HG03060 (cell line): Measurements from ENCODE around the gene WDR35.
A peak's percentile ranks its signal among the peaks of the same experiment; 100 is the strongest.

ENCODE experiments used
- ATAC-seq: cut with Tn5 transposase; IDR thresholded peaks from one replicate; pipeline ENCODE4 v1.9.1; 2021; ENCODE audit warnings: low read depth, moderate number of reproducible peaks; ENCODE audit not compliant: unreplicated experiment

The WDR35 gene

GRCh38 chr2:19876751-19877150 lies 113.2 kb downstream of the WDR35 start:
- no peak for ATAC-seq

GRCh38 chr2:19875280-19875679 lies 114.6 kb downstream of the WDR35 start:
- ATAC-seq, result no peak

DNA sequence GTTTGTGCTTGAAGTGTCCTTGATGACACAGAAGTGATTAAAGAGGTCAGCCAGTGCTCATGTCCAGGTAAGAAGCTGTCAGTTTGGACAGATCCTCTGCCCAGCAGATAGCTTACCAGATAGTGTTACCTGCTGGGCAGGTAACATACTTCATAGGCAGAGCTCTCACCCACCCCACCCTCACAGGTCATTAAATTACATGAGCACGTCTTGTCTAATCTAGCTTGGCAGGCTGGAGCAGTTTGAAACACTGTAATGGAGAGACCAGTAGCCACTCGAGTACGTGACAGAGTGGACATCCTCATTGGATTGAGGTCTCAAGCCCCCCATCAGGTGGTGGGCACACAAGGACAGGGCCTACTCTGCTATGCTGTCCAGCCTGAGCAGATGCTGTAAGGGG lies 115.2 kb downstream of the WDR35 start:
- no peak for ATAC-seq

DNA sequence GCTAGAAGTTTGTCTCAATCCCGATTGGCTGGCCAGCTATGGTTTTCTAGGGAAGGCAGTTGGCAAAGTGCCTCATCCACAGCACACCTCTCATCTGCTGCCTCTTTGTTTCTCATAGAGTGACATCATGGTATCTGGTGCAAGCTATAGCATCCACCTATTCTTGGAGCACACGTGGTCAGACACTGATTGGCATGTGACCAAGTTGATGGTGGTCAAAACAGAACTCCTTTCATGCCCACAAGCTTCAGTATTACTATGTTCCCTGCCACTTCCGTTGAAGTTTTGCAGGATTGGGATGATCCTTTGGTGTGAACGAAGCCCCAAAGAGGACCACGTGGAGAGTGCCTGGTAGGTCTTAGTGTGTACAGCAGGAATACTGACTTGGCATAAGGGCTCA lies 116.9 kb downstream of the WDR35 start:
- no peak for ATAC-seq

DNA sequence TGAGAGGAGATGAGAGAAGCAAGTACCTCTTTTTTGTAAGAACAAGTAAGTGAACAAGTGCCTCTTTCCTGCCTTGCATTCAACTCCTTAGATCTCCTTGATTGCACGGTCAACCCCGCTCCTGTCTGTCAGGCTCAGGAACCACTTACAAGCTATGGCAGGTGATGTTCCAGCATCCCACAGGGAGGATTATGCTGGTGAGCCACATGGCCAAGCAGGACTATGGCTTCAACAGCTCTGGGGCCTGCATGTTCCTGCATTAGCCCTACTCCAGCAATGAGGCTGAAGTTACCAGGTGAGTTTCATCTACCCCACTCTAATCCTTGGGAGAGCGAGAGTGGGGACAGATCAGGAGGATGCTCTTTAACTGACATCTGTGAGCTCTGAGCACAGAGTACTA lies 117.6 kb downstream of the WDR35 start:
- no peak for ATAC-seq

DNA sequence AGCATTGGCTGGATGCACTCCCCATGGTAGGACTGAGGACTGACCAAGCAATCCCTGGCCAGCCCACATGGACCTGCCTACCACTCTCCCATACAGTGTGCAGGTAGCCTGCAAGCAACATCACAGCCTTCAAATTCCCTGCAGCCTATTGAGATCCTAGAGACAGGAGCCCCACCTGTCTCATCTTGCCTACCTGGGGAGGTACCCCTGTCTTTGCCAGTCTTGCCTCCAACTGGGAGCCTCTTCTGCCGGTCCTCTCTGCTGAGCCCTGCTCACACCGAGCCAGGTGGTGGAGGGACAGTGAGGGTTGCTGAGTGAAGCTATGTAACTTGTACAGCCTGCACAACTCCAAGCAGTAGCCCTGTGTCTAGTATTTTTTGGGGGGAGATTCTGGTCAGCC lies 118.1 kb downstream of the WDR35 start:
- no peak for ATAC-seq

DNA sequence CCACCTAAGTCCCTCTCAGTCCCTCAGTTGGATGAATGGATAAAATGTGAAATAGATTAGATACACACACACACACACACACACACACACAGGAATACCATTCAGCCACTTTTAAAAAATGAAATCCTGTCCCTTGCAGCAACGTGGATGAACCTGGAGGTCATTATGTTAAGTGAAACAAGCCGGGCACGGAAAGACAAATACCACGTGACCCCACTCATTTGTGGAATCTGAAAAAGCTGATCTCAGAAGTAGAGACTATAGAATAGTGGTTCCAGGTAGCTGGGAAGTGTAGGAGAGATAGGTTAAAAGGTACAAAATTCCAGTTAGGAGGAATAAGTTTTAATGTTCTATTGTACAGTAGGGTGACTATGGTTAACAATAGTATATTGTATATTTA lies 119.1 kb downstream of the WDR35 start:
- no peak for ATAC-seq

GRCh38 chr2:19868701-19869580 lies 121.0 kb downstream of the WDR35 start:
- no peak for ATAC-seq

GRCh38 chr2:19868224-19868623 lies 121.7 kb downstream of the WDR35 start:
- no peak for ATAC-seq

GRCh38 chr2:19866771-19867170 lies 123.1 kb downstream of the WDR35 start:
- ATAC-seq, result peak; percentile 34

GRCh38 chr2:19865151-19865550 lies 124.8 kb downstream of the WDR35 start:
- ATAC-seq, result no peak

GRCh38 chr2:19864381-19864780 lies 125.5 kb downstream of the WDR35 start:
- ATAC-seq, result no peak

- ATAC-seq, result peak; percentile 32
Observed at GRCh38 chr2:19863303-19864041, 126.4 kb downstream of the WDR35 start.

- ATAC-seq, result no peak
Observed at GRCh38 chr2:19861813-19862212, 128.1 kb downstream of the WDR35 start.
